GM18502 (cell line): ENCODE results near the gene SLC13A3.

Experiments
- ATAC-seq: cut with Tn5 transposase; IDR thresholded peaks from one replicate; pipeline ENCODE4 v1.9.1; 2021; ENCODE audit warnings: mild to moderate bottlenecking; ENCODE audit not compliant: unreplicated experiment, poor library complexity

SLC13A3 gene, protein sequence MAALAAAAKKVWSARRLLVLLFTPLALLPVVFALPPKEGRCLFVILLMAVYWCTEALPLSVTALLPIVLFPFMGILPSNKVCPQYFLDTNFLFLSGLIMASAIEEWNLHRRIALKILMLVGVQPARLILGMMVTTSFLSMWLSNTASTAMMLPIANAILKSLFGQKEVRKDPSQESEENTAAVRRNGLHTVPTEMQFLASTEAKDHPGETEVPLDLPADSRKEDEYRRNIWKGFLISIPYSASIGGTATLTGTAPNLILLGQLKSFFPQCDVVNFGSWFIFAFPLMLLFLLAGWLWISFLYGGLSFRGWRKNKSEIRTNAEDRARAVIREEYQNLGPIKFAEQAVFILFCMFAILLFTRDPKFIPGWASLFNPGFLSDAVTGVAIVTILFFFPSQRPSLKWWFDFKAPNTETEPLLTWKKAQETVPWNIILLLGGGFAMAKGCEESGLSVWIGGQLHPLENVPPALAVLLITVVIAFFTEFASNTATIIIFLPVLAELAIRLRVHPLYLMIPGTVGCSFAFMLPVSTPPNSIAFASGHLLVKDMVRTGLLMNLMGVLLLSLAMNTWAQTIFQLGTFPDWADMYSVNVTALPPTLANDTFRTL

DNA sequence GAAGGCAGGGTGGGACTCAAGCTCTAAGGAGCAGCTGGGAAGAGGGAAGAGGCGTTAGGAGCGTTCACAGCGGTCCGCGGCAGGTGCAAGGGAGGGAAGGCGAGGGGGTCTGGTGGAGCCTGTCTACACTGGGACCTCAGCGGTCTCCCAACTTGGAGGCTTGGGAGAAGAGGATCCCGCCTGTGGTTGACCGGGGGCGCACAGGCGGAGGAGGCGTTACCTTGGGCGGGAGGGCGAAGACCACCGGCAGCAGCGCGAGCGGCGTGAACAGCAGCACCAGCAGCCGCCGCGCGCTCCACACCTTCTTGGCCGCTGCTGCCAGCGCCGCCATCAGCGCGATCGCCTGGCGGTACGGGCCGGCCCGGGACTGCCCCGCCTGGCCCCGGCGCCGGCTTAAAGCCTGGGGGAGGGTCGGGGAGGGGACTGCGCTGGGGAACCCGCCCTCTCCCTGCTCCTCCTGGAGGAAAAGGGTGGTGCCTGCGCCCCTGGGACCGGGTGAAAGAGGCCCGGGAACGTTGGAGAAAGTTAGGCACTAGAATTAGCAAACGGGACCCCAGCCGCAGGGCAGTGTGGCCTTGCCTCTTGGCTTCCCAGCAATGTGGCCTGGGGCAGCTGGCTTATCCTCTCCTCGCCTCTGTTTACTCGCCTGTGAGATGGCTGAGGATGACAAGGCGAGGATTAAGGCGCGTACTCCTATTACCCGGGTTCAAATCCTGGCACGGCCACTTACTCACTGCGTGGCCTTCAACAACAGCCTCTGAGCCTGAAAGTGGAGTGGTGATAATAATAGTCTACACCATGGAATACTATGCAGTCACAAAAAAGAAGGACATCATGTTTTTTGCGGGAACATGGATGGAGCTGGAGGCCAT, at the start of gene SLC13A3:
Gene SLC13A3 (minus strand): TSS at position 369 of the 872 bp plus-strand sequence. CDS start 38 bp downstream, at position 331.
- no peak for ATAC-seq

DNA sequence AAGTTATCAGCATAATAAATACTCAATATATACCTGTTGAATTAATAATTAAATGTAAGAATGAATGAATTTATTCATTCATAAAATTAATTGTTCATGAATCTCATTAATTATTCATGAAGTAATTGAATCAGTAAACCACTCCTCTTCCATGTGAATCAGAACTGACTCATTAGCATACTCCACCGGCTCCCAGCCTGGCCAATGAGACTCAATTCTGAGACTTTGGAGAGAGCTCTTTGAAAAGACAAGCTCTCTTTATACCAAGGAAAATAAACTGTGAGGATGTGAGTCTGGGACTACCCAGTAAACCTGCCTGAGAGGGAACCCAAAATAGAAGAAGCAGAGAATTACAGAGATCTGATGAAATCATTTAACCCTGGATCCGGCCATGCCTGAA, 49.8 kb upstream of the SLC13A3 start:
- no peak for ATAC-seq

DNA sequence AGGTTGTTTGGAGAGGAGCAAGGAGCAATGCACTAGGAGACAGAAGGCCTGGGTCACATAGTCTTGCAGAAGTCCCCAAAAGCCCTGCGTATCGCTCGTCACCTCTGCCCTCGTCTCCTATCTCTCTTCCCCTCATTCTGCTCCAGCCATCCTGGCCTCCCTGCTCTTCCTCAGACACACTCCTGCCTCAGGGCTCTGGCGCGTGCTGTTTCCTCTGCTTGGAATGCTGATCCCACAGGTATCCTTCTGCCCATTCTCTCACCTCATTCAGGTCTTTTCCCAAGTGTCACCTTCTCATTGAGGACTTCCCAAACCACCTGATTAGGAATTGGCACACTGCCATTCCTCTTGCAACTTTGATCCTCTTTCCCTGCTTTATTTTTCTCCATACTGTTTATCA, 49.2 kb upstream of the SLC13A3 start:
- no peak for ATAC-seq

DNA sequence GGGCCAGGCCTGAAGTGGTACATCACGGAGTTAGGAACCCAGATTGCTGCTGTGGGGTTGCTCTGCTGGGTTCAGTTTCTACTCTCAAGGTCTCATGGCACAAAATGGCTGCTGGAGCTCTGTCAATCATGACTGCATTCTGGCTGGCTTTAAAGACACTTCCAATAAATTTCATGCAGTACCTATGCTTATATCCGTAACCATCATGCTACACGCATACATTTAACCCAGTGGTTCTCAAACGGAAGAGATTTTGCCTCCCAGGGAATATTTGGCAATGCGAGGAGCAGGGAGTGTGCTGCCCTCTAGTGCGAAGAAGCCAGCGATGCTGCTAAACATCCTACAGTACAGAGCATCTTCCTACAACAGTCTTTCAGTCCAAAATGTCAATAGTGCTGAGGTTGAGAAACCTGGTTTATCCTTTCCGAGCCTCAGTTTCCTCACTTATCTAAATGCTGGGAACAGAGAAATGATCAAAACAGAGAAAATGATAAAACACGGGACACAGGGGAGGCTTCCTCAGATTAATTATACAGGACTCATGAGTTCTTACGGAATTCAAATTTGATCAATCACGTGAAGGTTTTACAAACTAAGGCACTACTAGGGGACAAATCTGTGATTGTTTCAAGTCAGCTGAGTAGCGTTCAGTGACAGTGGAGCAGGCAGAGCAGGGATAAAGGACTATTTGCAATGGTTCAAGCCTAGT, 48.5 kb upstream of the SLC13A3 start:
- ATAC-seq = no peak

DNA sequence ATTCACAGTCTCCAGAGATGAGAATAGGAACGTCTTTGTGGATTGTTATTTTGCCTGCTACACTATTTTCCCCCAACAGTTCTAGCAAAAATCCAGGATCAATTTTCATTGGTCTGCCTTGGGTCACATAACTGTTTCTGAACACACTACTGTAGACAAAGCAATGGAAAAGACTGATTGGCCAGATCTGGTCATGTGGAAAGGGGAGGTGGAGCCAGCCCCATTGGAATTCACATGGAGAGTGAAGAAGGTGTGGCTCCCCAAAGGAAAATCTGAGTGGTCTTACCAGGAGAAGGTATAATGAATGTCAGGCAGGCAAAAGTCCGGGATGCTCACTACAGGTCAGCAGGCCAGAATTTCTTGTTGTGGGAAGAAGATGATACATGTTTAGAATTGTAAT, 47.5 kb upstream of the SLC13A3 start:
- no peak for ATAC-seq

DNA sequence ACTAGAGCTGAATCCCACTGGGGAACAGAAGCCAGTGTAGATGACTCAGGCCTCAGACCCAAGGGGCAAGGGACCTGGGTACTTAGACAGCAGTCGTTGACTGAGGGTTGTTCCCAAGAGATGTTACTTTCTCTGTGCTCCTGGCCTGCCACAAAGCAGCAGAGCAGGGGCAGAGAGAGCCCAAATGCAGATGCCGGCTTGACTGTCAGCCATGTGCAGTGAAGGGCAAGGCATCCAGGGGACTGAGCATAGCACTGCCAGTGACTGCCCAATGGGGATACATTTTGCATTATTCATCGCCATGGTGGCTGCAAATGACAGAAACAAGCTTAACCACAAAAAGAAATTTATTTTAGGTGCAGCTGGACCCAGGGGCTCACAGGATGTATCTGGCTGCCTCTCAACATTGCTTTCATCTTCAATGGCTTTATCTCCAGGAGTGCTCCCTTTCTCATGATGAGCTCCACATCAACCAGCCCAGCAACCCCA, 45.6 kb upstream of the SLC13A3 start:
- no peak for ATAC-seq

DNA sequence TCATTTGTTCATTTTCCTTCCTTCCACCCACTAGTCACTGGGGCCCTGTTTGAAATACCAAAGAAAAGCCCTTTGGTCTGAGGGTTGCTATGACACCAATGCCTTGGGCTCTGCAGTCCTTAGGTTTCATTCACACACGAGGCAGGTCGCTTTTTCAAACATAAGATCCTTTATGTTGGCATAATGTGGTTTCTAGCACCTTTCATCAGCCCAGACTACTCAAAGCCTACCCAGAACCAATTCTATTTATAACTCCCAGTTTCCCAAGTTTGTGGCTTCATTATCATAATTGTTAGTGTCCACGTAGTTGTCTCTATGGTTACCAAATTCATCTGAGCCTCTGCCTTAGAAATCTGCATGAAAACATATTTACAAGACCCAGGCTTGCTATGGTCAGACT, 44.6 kb upstream of the SLC13A3 start:
- ATAC-seq = no peak

DNA sequence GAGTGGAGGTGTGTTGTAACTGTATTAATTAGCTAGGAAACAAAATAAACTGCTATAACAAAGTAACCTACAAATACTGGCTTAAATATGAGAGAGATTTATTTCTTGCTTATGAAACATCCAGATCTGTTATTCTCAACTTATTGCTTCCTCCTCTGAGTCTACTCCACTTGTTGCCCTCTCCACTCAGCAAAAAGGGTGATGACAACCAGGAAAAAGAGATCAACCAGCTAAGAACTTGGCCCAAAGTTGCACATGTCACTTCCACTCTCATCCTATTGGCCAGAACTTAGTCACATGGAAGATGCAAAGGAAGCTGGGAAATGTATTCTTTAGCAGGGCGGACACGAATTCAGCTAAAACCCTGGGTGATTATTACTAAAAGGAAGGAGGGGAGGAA, 43.2 kb upstream of the SLC13A3 start:
- ATAC-seq = no peak

DNA sequence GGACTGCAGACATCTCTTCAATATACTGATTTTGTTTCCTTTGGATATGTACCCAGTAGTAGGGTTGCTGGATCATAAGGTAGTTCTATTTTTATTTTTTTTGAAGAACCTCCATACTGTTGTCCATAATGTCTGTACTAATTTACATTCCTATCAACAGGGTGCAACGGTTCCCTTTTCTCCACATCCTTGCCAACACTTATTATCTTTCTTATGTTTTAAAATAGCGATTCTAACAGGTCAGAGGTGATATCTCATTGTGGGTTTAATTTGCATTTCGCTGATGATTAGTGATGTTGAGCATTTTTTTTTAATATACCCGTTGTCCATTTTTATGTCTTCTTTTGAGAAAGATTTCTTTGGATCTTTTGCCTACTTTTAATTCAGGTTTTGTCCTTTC, 39.9 kb upstream of the SLC13A3 start:
- no peak for ATAC-seq

DNA sequence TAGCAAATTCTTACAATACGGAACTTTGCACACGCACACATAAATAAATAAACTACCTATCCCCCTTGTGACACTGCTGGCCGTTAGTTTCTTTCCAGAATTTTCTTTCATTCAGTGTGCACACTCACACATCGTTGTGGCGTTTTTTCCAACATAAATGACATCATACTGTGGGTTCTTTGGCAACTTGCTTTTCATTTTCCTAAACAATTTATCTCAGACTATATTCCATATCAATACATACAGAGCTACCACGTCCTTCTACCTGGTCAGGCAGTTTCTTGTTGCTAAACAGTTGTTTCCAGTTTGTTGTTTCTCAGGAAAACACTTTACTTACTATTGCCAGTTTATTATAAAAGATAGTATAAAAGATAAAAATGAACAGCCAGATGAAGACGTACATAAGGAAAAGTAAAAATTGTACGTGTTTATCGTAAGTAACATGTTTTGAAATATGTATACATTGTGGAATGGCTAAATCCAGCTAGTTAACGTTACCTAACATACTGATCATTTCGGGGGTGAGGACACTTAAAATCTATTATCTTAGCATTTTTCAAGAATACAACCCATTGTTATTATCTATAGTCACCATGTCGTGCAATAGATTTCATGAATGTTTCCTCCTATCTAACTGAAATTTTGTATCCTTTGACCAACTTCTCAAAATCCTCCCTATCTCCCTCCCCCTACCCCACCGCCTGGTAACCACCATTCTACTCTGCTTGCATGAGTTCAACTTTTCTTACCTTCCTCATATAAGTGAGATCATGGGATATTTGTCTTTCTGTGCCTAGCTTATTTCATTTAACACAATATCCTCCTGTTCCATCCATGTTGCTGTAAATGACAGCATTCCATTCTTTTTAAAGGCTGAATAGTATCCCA, 39.2 kb upstream of the SLC13A3 start:
- no peak for ATAC-seq

DNA sequence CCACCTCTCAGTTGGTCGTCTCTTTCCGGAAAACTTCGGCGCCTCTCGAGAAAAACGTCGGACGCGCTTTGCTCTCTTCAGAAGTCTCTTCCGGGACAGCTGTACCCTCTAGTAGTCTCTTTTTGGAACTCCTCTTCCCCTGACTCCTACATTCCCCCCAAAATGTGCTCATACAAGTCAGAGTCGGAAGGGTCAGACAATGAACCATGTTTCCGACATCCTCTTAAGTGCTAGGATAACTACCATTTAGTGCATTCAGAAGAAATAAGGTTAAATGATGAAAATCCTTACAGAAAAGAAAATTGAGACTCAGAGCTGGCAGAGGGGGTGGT, 38.5 kb upstream of the SLC13A3 start:
- no peak for ATAC-seq

DNA sequence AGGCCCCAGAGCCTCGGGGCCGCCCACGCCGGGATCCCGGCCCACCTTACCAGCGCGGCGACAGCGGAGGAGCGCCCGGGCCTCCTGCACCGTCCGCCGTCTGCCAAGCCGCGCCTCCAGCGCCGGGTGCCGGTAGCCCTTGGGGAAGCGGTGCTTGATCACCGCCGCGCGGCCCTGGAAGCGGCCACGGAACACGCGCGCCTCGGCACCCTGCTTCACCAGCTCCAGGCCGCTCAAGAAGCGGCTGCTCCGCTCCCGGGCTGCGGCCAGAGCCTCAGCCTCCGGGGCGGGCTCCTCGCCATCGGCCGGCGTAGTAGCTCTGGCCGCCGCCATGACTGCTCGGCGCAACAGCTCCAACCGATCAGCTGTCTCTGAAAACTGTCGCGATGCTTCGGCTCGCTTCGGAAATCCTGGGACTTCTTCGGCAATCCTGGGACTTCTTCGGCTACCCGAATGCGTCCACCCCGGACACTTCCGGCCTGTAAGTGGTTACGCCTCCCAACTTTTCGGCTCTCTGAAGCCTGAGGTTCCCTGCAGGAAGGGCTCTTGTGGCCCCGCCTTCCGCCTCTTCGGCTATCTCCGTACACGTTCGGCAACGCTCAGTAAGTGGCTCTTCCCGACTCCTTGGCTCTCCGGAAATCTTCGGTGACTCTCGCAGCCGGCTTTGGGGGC, 38.0 kb upstream of the SLC13A3 start, which contains the start of gene TP53RK:
Gene TP53RK (minus strand): TSS at position 363 of the 672 bp plus-strand sequence. CDS start 30 bp downstream, at position 333.
- ATAC-seq = peak; percentile 89

DNA sequence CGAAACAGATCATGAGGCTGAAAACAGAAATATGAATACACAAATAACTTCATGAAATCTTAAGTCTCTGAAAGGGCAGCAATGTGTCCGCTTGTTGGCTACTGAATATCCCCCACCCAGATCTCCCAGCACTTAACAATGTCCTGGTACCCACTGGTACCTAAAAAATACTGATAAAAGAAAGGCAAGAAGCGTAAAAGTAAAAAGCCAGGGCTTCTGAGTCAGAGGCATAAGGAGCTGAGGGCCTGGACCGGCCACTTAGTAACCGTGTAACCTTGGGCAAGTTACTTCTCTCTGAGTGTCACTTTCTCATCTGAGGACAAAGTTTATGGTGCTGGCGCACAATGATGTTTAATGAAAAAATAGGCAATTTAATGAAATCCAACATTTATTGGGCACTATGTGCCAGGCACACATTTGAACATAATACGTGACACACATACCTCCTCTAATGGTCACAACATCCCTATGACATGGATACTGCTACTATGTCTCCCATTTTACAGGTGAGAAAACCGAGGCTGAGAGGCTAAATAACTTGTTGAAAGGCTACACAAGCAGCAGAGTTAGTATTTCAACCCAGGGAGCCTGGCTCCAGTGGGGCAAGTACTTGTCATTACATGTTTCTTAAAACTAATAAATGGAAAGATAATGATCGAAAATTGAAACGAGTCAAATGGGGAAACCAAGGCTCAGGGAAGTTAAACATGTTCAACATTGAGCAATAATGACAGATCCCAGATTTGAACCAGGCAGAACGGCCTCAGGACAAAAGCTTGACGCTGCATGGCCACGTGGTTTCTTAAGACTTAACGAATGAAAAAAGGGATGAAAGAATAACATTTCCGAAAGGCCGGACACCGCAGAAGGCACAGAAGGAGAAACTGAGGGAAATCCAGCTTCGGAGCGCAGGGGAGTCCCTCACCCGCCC, 37.2 kb upstream of the SLC13A3 start:
- ATAC-seq = no peak

DNA sequence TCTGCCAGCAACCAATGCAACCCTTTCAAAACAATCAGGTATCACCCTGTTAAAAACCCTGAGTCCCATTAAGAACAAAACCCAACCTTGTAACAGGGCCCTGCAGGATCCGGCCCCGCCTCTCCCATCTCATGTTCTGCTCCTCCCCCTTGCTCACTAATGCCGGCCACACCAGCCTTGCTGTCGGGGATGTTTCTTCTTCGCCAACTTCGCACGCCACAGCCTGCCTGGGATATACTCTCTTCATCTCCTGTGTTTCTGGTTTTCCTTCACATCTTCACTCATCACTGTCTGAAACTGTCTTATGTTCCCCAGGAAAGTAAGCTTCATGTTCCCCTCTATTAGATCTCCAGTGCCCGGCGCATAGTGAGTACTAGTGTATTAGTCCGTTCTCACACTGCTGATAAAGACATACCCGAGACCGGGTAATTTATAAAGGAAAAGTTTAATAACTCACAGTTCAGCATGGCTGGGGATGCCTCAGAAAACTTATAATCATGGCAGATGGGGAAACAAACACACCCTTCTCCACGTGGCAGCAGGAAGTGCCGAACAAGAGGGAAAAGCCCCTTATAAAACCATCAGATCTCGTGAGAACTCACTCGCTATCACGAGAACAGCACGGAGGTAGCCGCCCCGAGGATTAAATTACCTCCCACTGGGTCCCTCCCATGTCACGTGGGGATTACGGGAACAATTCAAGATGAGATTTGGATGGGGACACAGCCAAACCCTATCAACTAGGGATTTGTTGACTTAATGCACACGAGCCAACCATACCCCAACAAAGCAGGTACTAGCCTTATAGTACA, 32.9 kb upstream of the SLC13A3 start:
- no peak for ATAC-seq

DNA sequence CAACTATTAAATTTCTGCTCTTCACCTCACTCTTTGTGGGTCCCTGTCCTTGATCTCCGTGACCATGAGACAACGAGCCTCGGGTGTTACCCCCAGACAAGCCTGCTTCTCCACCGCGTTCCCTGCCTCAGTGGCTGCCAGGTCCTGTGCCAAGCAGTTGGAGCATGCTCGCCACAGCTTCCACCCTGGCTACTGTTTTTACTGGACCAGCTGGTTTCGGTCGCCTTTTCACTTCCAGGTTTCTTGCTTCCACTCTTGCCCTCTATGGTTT, 32.3 kb upstream of the SLC13A3 start:
- ATAC-seq = no peak

DNA sequence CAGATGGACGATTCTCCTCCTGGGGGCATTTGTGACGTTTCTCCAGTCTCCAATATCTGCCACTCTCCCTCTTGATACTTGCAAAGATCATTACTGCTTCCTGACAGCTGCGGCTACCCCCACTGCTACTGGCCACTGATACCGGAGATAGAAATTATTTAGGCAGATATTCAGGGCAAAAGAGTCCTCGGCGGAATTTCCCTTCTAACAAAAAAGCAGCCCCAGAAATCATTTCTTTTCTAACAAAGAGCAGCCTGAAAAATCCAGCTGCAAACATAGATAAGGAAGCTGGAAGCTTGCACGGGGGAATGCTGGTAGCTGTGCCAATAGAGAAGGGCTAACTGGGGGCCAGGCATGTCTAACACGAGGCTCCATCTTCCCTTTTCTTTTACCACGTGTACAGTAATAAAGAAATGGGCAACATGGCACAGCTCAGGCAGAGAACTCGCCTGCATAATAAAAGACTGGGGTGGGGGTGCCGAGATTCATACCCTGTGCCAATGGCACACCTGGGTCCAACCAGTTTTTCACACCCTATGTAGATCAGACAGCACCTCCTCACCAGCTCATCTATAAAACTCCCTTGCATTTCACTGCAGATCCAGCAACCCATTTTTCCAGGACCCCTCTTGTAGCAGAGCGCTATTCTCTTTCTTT, 31.9 kb upstream of the SLC13A3 start:
- no peak for ATAC-seq
